ENCODE data around the gene SRSF12.

SRSF12 gene

DNA sequence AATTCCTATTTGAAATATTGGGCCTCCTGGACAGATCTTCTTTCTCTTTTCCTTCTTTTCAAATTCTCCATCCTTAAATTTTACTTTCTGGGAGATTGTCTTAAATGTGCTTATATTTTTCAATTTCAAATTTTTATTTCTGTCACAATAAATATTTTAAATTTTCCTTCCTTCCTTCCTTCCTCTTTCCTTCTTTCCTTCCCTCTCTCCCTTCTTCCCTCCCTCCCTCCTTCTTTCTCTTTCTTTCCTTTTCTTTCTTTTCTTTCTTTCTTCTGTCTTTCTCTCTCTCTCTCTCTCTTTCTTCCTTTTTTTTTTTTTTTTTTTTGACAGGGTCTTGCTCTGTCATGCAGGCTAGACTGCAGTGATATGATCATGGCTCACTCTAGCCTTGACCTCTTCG lies 54.0 kb downstream of the SRSF12 start:
- no peak overlapping the region for H3K9ac ChIP-seq (ENCODE audit: low read length)
- no peaks in the 10 kb centered on the region for H3F3A ChIP-seq (ENCODE audit: insufficient read depth, low read length)
- no peak for DNase-seq
- no peak overlapping the region for H3K4me3 ChIP-seq (ENCODE audit: low read length)
- H3K27me3 ChIP-seq (replicated peaks; ENCODE audit: insufficient read depth, low read length) = no peaks in the 10 kb centered on the region
- H3K9me3 ChIP-seq (replicated peaks; ENCODE audit: insufficient read depth, low read length) = no peaks in the 10 kb centered on the region
- no peaks in the 10 kb centered on the region for H3K4me1 ChIP-seq (ENCODE audit: low read length)
- no peak overlapping the region for H2AFZ ChIP-seq (ENCODE audit: low read length)
- no peak for TF ChIP-seq EZH2phosphoT487 (IDR thresholded peaks at IDR 0.05; ENCODE audit: low read length)
- no peak for TF ChIP-seq EZH2 (optimal IDR thresholded peaks at IDR 0.05; ENCODE audit: low read depth, low read length)
- TF ChIP-seq, protein P1, sequence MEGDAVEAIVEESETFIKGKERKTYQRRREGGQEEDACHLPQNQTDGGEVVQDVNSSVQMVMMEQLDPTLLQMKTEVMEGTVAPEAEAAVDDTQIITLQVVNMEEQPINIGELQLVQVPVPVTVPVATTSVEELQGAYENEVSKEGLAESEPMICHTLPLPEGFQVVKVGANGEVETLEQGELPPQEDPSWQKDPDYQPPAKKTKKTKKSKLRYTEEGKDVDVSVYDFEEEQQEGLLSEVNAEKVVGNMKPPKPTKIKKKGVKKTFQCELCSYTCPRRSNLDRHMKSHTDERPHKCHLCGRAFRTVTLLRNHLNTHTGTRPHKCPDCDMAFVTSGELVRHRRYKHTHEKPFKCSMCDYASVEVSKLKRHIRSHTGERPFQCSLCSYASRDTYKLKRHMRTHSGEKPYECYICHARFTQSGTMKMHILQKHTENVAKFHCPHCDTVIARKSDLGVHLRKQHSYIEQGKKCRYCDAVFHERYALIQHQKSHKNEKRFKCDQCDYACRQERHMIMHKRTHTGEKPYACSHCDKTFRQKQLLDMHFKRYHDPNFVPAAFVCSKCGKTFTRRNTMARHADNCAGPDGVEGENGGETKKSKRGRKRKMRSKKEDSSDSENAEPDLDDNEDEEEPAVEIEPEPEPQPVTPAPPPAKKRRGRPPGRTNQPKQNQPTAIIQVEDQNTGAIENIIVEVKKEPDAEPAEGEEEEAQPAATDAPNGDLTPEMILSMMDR (IDR thresholded peaks at IDR 0.05; ENCODE audit: low read length) = no peak
- no peak overlapping the region for H3K4me2 ChIP-seq (ENCODE audit: low read depth, low read length)
- H3K27ac ChIP-seq (ENCODE audit: low read length) = no peak overlapping the region
- no peaks in the 10 kb centered on the region for H3K36me3 ChIP-seq (replicated peaks; ENCODE audit: insufficient read depth, low read length)
- no peaks in the 10 kb centered on the region for H4K20me1 ChIP-seq (ENCODE audit: insufficient read depth, low read length)
- no peaks in the 10 kb centered on the region for H3K9me2 ChIP-seq (replicated peaks; ENCODE audit: insufficient read depth, low read length)
- H3K79me2 ChIP-seq (ENCODE audit: low read length) = no peaks in the 10 kb centered on the region

DNA sequence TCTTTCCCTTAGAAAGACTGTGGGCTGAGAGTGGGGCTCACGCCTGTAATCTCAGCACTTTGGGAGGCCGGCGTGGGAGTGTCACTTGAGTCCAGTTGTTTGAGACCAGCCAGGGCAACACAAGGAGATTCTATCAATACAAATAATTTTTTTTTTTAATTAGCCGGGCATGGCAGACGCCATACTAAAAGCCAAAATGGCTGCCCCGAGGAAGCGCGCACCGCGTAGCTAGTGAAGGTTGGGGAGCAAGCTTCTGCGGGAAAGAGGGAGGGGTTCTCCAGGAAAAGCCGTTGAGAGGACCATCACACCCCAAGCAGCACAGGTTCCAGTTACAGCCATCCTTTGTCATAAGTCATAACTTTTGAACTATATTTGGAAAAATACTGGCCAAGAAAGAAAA lies 58.6 kb downstream of the SRSF12 start:
- Histone ChIP-seq H2AFZ (ENCODE audit: low read length) (no peak overlapping the region), H3K9ac (ENCODE audit: low read length) (no peak overlapping the region), H4K20me1 (ENCODE audit: insufficient read depth, low read length) (no peaks in the 10 kb centered on the region), H3K4me1 (ENCODE audit: low read length) (no peaks in the 10 kb centered on the region), H3K79me2 (ENCODE audit: low read length) (no peaks in the 10 kb centered on the region), H3K27ac (ENCODE audit: low read length) (no peak overlapping the region), H3K27me3 (replicated peaks; ENCODE audit: insufficient read depth, low read length) (no peaks in the 10 kb centered on the region), H3K9me3 (replicated peaks; ENCODE audit: insufficient read depth, low read length) (no peaks in the 10 kb centered on the region), H3K9me2 (replicated peaks; ENCODE audit: insufficient read depth, low read length) (no peaks in the 10 kb centered on the region), H3K4me3 (ENCODE audit: low read length) (no peak overlapping the region), H3F3A (ENCODE audit: insufficient read depth, low read length) (no peaks in the 10 kb centered on the region), H3K36me3 (replicated peaks; ENCODE audit: insufficient read depth, low read length) (no peaks in the 10 kb centered on the region), H3K4me2 (ENCODE audit: low read depth, low read length) (no peak overlapping the region)
- no peak for DNase-seq
- TF ChIP-seq EZH2phosphoT487 (IDR thresholded peaks at IDR 0.05; ENCODE audit: low read length) (no peak), EZH2 (optimal IDR thresholded peaks at IDR 0.05; ENCODE audit: low read depth, low read length) (no peak)
- TF ChIP-seq, protein P1 (IDR thresholded peaks at IDR 0.05; ENCODE audit: low read length) = no peak

DNA sequence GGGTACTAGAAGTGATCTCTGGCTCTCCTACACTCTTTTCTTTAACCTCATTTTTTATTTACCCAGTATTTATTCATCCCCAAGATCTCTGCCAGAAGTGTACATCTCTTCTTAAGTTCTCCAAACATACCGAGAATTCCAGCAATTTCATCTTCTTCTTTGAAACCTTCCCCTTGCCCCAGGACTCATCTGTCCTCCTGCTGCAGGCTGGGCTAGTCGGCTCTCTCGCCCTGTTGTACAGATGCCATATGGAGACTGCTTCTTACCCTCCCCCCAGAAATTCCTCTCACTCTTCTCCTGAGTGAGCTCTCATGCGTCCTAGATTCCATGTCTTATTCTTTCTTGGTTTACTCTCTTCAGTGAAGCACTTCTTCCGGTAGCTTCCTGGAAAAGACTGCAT lies 59.2 kb downstream of the SRSF12 start:
- Histone ChIP-seq H3K27ac (ENCODE audit: low read length) (no peak overlapping the region), H3K4me2 (ENCODE audit: low read depth, low read length) (no peak overlapping the region), H3K79me2 (ENCODE audit: low read length) (no peaks in the 10 kb centered on the region), H3K36me3 (replicated peaks; ENCODE audit: insufficient read depth, low read length) (no peaks in the 10 kb centered on the region), H3K4me1 (ENCODE audit: low read length) (no peaks in the 10 kb centered on the region), H3K9me2 (replicated peaks; ENCODE audit: insufficient read depth, low read length) (no peaks in the 10 kb centered on the region), H3K4me3 (ENCODE audit: low read length) (no peak overlapping the region), H4K20me1 (ENCODE audit: insufficient read depth, low read length) (no peaks in the 10 kb centered on the region), H3F3A (ENCODE audit: insufficient read depth, low read length) (no peaks in the 10 kb centered on the region), H2AFZ (ENCODE audit: low read length) (no peak overlapping the region), H3K9ac (ENCODE audit: low read length) (no peak overlapping the region), H3K27me3 (replicated peaks; ENCODE audit: insufficient read depth, low read length) (no peaks in the 10 kb centered on the region), H3K9me3 (replicated peaks; ENCODE audit: insufficient read depth, low read length) (no peaks in the 10 kb centered on the region)
- no peak for DNase-seq
- TF ChIP-seq EZH2phosphoT487 (IDR thresholded peaks at IDR 0.05; ENCODE audit: low read length) (no peak), EZH2 (optimal IDR thresholded peaks at IDR 0.05; ENCODE audit: low read depth, low read length) (no peak)
- TF ChIP-seq, protein P1 (IDR thresholded peaks at IDR 0.05; ENCODE audit: low read length) = no peak

Measured in MM.1S (cell line).